GM12891 (cell line): Measurements from ENCODE around the gene PSPH.

ENCODE experiments used
- DNase-seq: peaks from one replicate; pipeline ENCODE4 v3.0.0; 2011; ENCODE audit warnings: low spot score; ENCODE audit not compliant: insufficient read length
- FAIRE-seq: peaks from 2 replicates; lab custom pipeline; 2011; peaks lifted over from hg19 to GRCh38; lab: Jason Lieb, UNC
- PAX5 ChIP-seq: IDR thresholded peaks from 2 replicates; pipeline ENCODE4 v1.6.1; 2011; ENCODE audit warnings: low read length, moderate library complexity, mild to moderate bottlenecking; ENCODE audit not compliant: insufficient read depth, severe bottlenecking
- POLR2A ChIP-seq: IDR thresholded peaks from 2 replicates; pipeline ENCODE4 v1.6.1; 2011; ENCODE audit warnings: low read depth, low read length, control low read depth
- POLR2AphosphoS5 ChIP-seq: IDR thresholded peaks from 2 replicates; pipeline ENCODE4 v1.6.1; 2011; ENCODE audit warnings: low read depth, low read length, control low read depth
- POU2F2 ChIP-seq: IDR thresholded peaks from 2 replicates; pipeline ENCODE4 v1.6.1; 2011; ENCODE audit warnings: low read depth, mild to moderate bottlenecking, control low read depth, low read length, moderate library complexity
- SPI1 ChIP-seq: IDR thresholded peaks from 2 replicates; pipeline ENCODE4 v1.6.1; 2011; ENCODE audit warnings: low read depth, low read length, control low read depth
- TAF1 ChIP-seq: IDR thresholded peaks from 2 replicates; pipeline ENCODE4 v1.6.1; 2011; ENCODE audit warnings: low read depth, low read length, control low read depth

Gene PSPH

DNA sequence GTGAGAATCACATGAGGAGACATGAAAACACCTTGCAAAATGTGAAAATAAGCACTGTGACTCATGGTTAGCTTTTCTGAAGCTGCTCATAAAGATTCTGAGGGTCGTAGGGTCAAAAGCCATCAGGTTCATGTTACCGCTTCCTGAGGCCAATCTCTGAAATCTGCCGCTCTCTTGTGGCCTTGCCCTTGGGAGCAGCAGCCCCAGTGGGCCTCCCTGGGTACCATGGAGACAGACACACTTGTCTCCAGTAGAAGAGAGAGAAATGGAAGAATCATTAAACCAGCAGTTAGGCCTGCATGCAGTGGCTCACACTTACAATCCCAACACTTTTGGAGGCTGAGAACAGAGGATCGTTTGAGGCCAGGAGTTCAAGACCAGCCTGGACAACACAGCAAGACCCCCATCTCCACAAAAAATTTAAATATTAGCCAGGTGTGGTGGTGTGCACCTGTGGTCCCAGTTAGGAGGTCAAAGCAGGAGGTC lies 44.0 kb downstream of the PSPH start:
- TF ChIP-seq POLR2A = no peak
- no peak for TF ChIP-seq TAF1
- no peak for TF ChIP-seq SPI1
- TF ChIP-seq POU2F2 = no peak
- TF ChIP-seq POLR2AphosphoS5 = no peak
- TF ChIP-seq PAX5 = no peak
- no peak for DNase-seq
- no peak for FAIRE-seq

GRCh38 chr7:56003749-56004148 lies 47.5 kb downstream of the PSPH start:
- DNase-seq (no peak), FAIRE-seq (no peak)
- TF ChIP-seq PAX5 (no peak), POLR2AphosphoS5 (no peak), TAF1 (no peak), SPI1 (no peak), POU2F2 (no peak), POLR2A (no peak)

GRCh38 chr7:55996856-55997500 lies 54.3 kb downstream of the PSPH start:
- TF ChIP-seq POLR2AphosphoS5 (no peak), POU2F2 (no peak), SPI1 (no peak), POLR2A (no peak), TAF1 (no peak)
- FAIRE-seq (no peak), DNase-seq (no peak)

DNA sequence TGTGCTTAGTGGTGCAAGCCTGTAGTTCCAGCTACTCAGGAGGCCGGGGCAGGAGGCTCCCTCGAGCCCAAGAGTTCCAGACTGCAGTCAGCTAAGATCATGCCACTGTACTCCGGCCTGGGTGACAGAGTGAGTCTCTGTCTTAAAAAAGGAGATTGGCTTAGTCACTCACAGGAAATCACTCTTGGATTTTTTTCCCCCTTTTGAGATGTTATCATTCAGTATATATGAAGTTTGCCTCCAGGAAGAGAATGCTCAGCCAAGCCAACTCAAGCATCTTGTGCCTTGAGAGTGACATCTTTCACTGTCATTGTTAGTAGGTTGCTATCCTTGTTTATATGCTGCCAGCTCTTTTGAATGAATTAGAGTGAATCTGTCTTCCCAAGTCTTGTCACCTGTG lies 58.9 kb downstream of the PSPH start:
- no peak for DNase-seq
- no peak for TF ChIP-seq TAF1
- no peak for TF ChIP-seq POU2F2
- no peak for TF ChIP-seq POLR2A
- TF ChIP-seq POLR2AphosphoS5 = no peak
- TF ChIP-seq PAX5 = no peak
- no peak for TF ChIP-seq SPI1
- FAIRE-seq = no peak

GRCh38 chr7:55983537-55983936 lies 67.7 kb downstream of the PSPH start:
- no peak for DNase-seq

DNA sequence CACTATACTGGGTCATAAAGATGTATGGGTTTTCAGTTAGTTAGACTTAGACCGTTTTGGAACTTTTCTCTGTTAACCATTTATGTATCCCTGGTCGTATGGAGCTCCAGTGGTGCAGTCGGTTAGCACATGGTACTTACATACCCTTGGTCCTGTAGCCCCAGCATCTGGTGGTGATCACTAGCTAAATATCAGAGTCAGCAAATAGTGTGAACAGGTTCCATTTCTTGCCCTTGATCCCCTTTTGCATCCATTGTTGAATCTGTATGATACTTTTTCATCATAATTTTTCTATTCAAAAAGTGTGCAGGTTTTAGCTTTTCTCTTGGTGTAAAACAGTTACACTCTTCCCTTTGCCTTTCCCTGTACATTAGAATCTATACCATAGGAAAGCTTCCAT lies 71.0 kb downstream of the PSPH start:
- DNase-seq (no peak), FAIRE-seq (no peak)
- TF ChIP-seq TAF1 (no peak), SPI1 (no peak), POLR2AphosphoS5 (no peak)

More at GRCh38 chr7:55983537-55983936, 67.7 kb downstream of the PSPH start:
- no peak for FAIRE-seq
- TF ChIP-seq POLR2A = no peak
- no peak for TF ChIP-seq TAF1
- no peak for TF ChIP-seq POLR2AphosphoS5
- TF ChIP-seq PAX5 = no peak
- no peak for TF ChIP-seq POU2F2
- TF ChIP-seq SPI1 = no peak

- TF ChIP-seq TAF1 (no peak), POLR2AphosphoS5 (no peak), PAX5 (no peak), SPI1 (no peak), POU2F2 (no peak), POLR2A (no peak)
- DNase-seq = no peak
- no peak for FAIRE-seq
Measured at GRCh38 chr7:55977831-55978230, 73.4 kb downstream of the PSPH start.

- DNase-seq (no peak), FAIRE-seq (no peak)
- TF ChIP-seq POU2F2 (no peak), POLR2A (no peak), POLR2AphosphoS5 (no peak), TAF1 (no peak), PAX5 (no peak), SPI1 (no peak)
Measured at GRCh38 chr7:55975988-55976633, 75.1 kb downstream of the PSPH start.

DNA sequence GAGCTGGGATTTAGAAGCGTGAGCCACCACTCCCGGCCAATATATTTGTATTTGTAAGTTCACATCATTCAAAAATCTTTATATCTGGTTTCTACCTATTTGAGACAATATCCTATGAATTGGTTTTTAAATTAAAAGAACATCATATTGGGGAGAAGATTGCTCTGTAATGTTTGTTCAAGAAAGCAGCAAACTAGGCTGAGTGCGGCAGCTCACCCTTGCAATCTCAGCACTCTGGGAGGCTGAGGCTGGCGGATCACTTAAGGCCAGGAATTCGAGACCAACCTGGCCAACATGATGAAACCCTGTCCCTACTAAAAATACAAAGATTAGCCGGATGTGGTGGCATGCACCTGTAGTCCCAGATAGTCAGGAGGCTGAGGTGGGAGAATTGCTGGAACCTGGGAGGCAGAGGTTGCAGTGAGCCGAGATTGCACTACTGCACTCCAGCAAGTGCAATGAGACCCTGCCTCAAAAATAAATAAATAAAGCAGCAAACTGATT lies 77.4 kb downstream of the PSPH start:
- DNase-seq (no peak), FAIRE-seq (no peak)
- TF ChIP-seq POLR2A (no peak), PAX5 (no peak), SPI1 (no peak), POU2F2 (no peak), POLR2AphosphoS5 (no peak), TAF1 (no peak)

DNA sequence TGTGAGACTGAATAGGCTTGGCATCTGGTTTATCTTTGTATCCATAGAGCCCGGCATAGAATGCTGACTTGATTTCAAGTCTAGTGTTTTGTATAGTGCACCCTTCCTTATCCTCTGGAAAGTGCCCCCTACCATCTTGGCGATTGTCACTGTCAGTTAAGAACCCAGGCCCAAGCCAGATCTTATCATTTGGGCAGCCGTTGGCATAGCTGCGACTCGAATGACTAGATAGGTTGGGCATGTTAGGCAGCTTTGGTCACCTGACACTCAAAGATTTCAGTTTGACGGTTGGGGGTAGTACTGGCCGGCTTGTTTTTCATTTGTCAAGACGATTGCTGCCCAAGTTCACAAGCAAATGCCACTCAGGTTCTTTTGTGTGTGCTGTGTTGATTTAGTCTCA lies 80.3 kb downstream of the PSPH start:
- no peak for DNase-seq
- no peak for TF ChIP-seq POLR2AphosphoS5
- TF ChIP-seq POLR2A = no peak
- no peak for TF ChIP-seq SPI1
- no peak for TF ChIP-seq POU2F2
- TF ChIP-seq PAX5 = no peak
- TF ChIP-seq TAF1 = no peak
- no peak for FAIRE-seq
